HepG2 (cell line): ENCODE measurements around the gene NRL. TPM values are rescaled to one million over a fixed set of nuclear protein-coding genes. Genes with fewer than 3 reads are reported as not detected.

Experiments
- ATRX ChIP-seq: sonication (generic); formaldehyde crosslinking; IDR thresholded peaks from 2 replicates; pipeline ENCODE4 v1.4.0; 2020; ENCODE audit warnings: missing genetic modification reagents, borderline replicate concordance
- BRD4 ChIP-seq: sonication (generic); formaldehyde crosslinking; IDR thresholded peaks from 2 replicates; pipeline ENCODE4 v1.4.0; 2020; ENCODE audit warnings: missing genetic modification reagents
- CEBPB ChIP-seq: IDR thresholded peaks from 2 replicates; pipeline ENCODE4 v1.6.1; 2011; ENCODE audit warnings: low read depth, low read length, improper control_type of control experiment, borderline replicate concordance
- CERS6 ChIP-seq: sonication (generic); formaldehyde crosslinking; IDR thresholded peaks from 2 replicates; pipeline ENCODE4 v1.5.0; 2020; ENCODE audit warnings: missing genetic modification reagents
- DNMT1 ChIP-seq: sonication (generic); formaldehyde crosslinking; IDR thresholded peaks from 2 replicates; pipeline ENCODE4 v1.5.1; 2020; ENCODE audit warnings: mild to moderate bottlenecking, missing genetic modification reagents
- FOXJ3 ChIP-seq: sonication (generic); formaldehyde crosslinking; IDR thresholded peaks from 2 replicates; pipeline ENCODE4 v1.4.0; 2020; ENCODE audit warnings: missing genetic modification reagents, mild to moderate bottlenecking, borderline replicate concordance
- FOXK2 ChIP-seq: fragments of 450-650 bp; IDR thresholded peaks from 2 replicates; pipeline ENCODE4 v1.6.1; 2016
- HNRNPUL1 ChIP-seq: fragments of 200-400 bp; formaldehyde crosslinking; IDR thresholded peaks from 2 replicates; pipeline ENCODE4 v1.6.1; 2017; ENCODE audit warnings: low read depth, mild to moderate bottlenecking, low read length, moderate library complexity
- MTA3 ChIP-seq: sonication (generic); formaldehyde crosslinking; IDR thresholded peaks from 2 replicates; pipeline ENCODE4 v1.4.0; 2020; ENCODE audit warnings: missing genetic modification reagents
- NFATC3 ChIP-seq: sonication (generic); formaldehyde crosslinking; IDR thresholded peaks from 2 replicates; pipeline ENCODE4 v1.5.1; 2020; ENCODE audit warnings: mild to moderate bottlenecking, missing genetic modification reagents
- PREB ChIP-seq: sonication (generic); formaldehyde crosslinking; IDR thresholded peaks from 2 replicates; pipeline ENCODE4 v1.4.0; 2020; ENCODE audit warnings: missing genetic modification reagents
- SETDB1 ChIP-seq: sonication (generic); formaldehyde crosslinking; IDR thresholded peaks from 2 replicates; pipeline ENCODE4 v1.5.1; 2020; ENCODE audit warnings: missing genetic modification reagents, mild to moderate bottlenecking, borderline replicate concordance
- SMAD3 ChIP-seq: sonication (generic); formaldehyde crosslinking; IDR thresholded peaks from 2 replicates; pipeline ENCODE4 v1.4.0; 2020; ENCODE audit warnings: missing genetic modification reagents
- THAP11 ChIP-seq: IDR thresholded peaks from 2 replicates; pipeline ENCODE4 v1.6.1; 2016; ENCODE audit warnings: missing biosample characterization, missing genetic modification reagents
- ZBTB3 ChIP-seq: sonication (generic); formaldehyde crosslinking; IDR thresholded peaks from 2 replicates; pipeline ENCODE4 v1.4.0; 2020; ENCODE audit warnings: low read depth, mild to moderate bottlenecking, moderate library complexity, missing genetic modification reagents, borderline replicate concordance
- ZNF160 ChIP-seq: sonication (generic); formaldehyde crosslinking; IDR thresholded peaks from 2 replicates; pipeline ENCODE4 v1.8.0; 2022; ENCODE audit warnings: mild to moderate bottlenecking, inconsistent platforms, missing genetic modification reagents
- ZNF282 ChIP-seq: fragments of 450-650 bp; IDR thresholded peaks from 2 replicates; pipeline ENCODE4 v1.6.1; 2018; ENCODE audit not compliant: partially characterized antibody
- ZNF678 ChIP-seq: sonication (generic); formaldehyde crosslinking; IDR thresholded peaks from 2 replicates; pipeline ENCODE4 v1.4.0; 2020; ENCODE audit warnings: mild to moderate bottlenecking, missing genetic modification reagents
- ZSCAN29 ChIP-seq: sonication (generic); formaldehyde crosslinking; conservative IDR thresholded peaks from 2 replicates; pipeline ENCODE4 v1.4.0; 2020; ENCODE audit warnings: mild to moderate bottlenecking, missing genetic modification reagents
- polyA plus RNA-seq, 8 experiments: library from polyadenylated mRNA; depleted of rRNA in 3 of 8; stranded (reverse) in 7 of 8; unstranded in 1 of 8; fragments of >200 nt; fragmentation: Illumina TruSeq in 4 of 8; extraction: Trizol in 4 of 8; gene quantifications; 2 replicates each; pipeline versions ENCODE4 v1.2.1 to v1.2.3, GENCODE V29; 2011 to 2016; ENCODE audit warnings: low read depth in 4 of 8, missing spikeins in 1 of 8, mixed read lengths in 1 of 8; ENCODE audit not compliant: insufficient read depth in 1 of 8
- total RNA-seq, 5 experiments: library from RNA; depleted of rRNA; stranded (reverse); fragments of >200 nt; fragmentation: Illumina TruSeq; extraction: Trizol; gene quantifications; 2 replicates each; pipeline ENCODE4 v1.2.3, GENCODE V29; 2016; ENCODE audit warnings: low read depth in 1 of 5
- TF ChIP-seq, protein P1 (sequence below): sonication (generic); formaldehyde crosslinking; conservative IDR thresholded peaks from 2 replicates; pipeline ENCODE4 v1.4.0; 2020; ENCODE audit warnings: mild to moderate bottlenecking, missing genetic modification reagents, moderate library complexity
- TF ChIP-seq, protein P2 (sequence below): sonication (generic); formaldehyde crosslinking; IDR thresholded peaks from 2 replicates; pipeline ENCODE4 v1.4.0; 2020; ENCODE audit warnings: missing genetic modification reagents
- TF ChIP-seq, protein P3 (sequence below): sonication (generic); formaldehyde crosslinking; IDR thresholded peaks from 2 replicates; pipeline ENCODE4 v1.5.0; 2020; ENCODE audit warnings: mild to moderate bottlenecking, missing genetic modification reagents

The NRL gene
- total and polyA plus RNA-seq, 2 of the 13 experiments (the other 11 are each of a cell fraction or from before 2014, with no cell fraction given), result 2.5 to 4.7 TPM

DNA sequence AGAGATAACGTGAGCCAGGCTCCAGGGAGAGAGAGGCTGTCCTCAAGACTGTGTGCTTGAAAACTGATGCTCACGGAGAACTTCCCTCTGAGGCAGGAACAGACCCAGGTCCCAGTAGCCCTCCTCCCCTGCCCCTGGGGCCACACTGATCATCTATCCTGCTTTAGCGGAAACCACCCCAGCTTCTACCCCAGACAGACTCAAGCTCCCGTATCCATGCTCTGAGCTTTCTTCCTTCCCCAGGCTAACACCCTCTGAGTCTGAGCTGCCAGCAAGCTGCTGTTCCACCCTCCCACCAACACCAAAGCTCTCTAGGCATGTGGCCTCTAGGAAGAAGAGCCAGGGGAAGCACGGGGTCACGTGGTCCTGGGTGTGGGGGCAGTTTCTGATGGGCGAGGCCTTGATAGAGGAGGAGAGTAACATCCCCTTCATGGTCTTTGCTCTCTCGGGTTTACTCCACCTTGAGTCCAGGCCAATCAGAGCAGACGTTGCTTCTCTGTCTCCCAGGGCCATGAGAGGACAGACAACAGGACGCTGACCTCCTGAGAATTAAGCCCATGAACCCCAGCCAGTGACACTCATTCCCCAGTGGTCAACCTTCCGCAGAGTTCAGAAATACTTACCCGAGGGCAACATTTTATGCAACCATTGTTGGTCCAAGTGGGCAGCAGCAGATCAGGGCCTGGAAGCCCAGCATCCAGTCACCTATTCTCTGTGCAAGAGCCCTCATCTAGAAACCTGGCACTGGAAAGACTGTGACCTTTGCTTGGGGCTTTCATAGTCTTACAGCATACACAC is 19.3 kb downstream of the NRL start (continued):
- TF ChIP-seq, protein P1, sequence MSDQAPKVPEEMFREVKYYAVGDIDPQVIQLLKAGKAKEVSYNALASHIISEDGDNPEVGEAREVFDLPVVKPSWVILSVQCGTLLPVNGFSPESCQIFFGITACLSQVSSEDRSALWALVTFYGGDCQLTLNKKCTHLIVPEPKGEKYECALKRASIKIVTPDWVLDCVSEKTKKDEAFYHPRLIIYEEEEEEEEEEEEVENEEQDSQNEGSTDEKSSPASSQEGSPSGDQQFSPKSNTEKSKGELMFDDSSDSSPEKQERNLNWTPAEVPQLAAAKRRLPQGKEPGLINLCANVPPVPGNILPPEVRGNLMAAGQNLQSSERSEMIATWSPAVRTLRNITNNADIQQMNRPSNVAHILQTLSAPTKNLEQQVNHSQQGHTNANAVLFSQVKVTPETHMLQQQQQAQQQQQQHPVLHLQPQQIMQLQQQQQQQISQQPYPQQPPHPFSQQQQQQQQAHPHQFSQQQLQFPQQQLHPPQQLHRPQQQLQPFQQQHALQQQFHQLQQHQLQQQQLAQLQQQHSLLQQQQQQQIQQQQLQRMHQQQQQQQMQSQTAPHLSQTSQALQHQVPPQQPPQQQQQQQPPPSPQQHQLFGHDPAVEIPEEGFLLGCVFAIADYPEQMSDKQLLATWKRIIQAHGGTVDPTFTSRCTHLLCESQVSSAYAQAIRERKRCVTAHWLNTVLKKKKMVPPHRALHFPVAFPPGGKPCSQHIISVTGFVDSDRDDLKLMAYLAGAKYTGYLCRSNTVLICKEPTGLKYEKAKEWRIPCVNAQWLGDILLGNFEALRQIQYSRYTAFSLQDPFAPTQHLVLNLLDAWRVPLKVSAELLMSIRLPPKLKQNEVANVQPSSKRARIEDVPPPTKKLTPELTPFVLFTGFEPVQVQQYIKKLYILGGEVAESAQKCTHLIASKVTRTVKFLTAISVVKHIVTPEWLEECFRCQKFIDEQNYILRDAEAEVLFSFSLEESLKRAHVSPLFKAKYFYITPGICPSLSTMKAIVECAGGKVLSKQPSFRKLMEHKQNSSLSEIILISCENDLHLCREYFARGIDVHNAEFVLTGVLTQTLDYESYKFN (CRISPR knock-in tag), result peak; percentile 98
- TF ChIP-seq FOXK2 (peak; percentile 94), THAP11 (CRISPR knock-in tag) (peak; percentile 92), DNMT1 (CRISPR knock-in tag) (no peak), CEBPB (peak; percentile 64), CERS6 (no peak; the same call in 1 of the 2 replicates), FOXJ3 (CRISPR knock-in tag) (peak; percentile 84), NFATC3 (CRISPR knock-in tag) (no peak; the same call in none of the 2 replicates), HNRNPUL1 (no peak), ATRX (CRISPR knock-in tag) (no peak), PREB (no peak; the same call in 1 of the 2 replicates), ZNF678 (peak; percentile 90; the same call in 1 of the 2 replicates), BRD4 (CRISPR knock-in tag) (peak; percentile 99), SMAD3 (peak; percentile 99), ZBTB3 (peak; percentile 93), ZNF282 (no peak), ZSCAN29 (CRISPR knock-in tag) (peak; percentile 96), SETDB1 (CRISPR knock-in tag) (no peak), ZNF160 (CRISPR knock-in tag) (peak; percentile 94; the same call in 1 of the 2 replicates), MTA3 (CRISPR knock-in tag) (no peak)
- TF ChIP-seq, protein P2, sequence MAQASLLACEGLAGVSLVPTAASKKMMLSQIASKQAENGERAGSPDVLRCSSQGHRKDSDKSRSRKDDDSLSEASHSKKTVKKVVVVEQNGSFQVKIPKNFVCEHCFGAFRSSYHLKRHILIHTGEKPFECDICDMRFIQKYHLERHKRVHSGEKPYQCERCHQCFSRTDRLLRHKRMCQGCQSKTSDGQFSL, result peak; percentile 50; the same call in 1 of the 2 replicates
- TF ChIP-seq, protein P3, sequence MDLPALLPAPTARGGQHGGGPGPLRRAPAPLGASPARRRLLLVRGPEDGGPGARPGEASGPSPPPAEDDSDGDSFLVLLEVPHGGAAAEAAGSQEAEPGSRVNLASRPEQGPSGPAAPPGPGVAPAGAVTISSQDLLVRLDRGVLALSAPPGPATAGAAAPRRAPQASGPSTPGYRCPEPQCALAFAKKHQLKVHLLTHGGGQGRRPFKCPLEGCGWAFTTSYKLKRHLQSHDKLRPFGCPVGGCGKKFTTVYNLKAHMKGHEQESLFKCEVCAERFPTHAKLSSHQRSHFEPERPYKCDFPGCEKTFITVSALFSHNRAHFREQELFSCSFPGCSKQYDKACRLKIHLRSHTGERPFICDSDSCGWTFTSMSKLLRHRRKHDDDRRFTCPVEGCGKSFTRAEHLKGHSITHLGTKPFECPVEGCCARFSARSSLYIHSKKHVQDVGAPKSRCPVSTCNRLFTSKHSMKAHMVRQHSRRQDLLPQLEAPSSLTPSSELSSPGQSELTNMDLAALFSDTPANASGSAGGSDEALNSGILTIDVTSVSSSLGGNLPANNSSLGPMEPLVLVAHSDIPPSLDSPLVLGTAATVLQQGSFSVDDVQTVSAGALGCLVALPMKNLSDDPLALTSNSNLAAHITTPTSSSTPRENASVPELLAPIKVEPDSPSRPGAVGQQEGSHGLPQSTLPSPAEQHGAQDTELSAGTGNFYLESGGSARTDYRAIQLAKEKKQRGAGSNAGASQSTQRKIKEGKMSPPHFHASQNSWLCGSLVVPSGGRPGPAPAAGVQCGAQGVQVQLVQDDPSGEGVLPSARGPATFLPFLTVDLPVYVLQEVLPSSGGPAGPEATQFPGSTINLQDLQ (CRISPR knock-in tag), result no peak
